ENCODE results near the gene LPCAT2. TPM values are rescaled to one million over a fixed set of nuclear protein-coding genes. Genes with fewer than 3 reads are reported as not detected.

Gene LPCAT2
- total RNA-seq, 2 donors from 2014 or later: 6.4 to 6.8 TPM

GRCh38 chr16:55494994-55495421, 13.9 kb upstream of the LPCAT2 start:
- Mint-ChIP-seq H3K9me3 (no peaks in the 10 kb centered on the region), H3K4me1 (peaks cover 1% of the 10 kb centered on the region), H3K4me3 (no peak overlapping the region), H3K36me3 (ENCODE audit: low read depth) (peaks cover 13% of the 10 kb centered on the region), H3K27me3 (ENCODE audit: insufficient read depth) (no peaks in the 10 kb centered on the region), H3K27ac (no peak overlapping the region)
- Histone ChIP-seq H3K27ac (ENCODE audit: low read depth, low read length) (no peak overlapping the region), H3K36me3 (ENCODE audit: control insufficient read depth, insufficient read depth, low read length) (no peaks in the 10 kb centered on the region), H3K9me3 (ENCODE audit: control insufficient read depth, low read length) (no peaks in the 10 kb centered on the region), H3K4me3 (ENCODE audit: low read length) (no peak overlapping the region), H3K27me3 (ENCODE audit: control insufficient read depth, insufficient read depth, low read length, poor library complexity, severe bottlenecking) (no peaks in the 10 kb centered on the region), H3K4me1 (ENCODE audit: control insufficient read depth, insufficient read depth, low read length) (no peaks in the 10 kb centered on the region), H3K9ac (ENCODE audit: extremely low read depth, low read length, poor library complexity, severe bottlenecking) (no peak overlapping the region)
- peak; percentile 20 for TF ChIP-seq CTCF (conservative IDR thresholded peaks at IDR 0.05)
- WGBS, 2 experiments (ENCODE audit: insufficient coverage in 1 of 2, insufficient read length in 1 of 2): 59 to 83% methylated on average over 2 of the region's 3 CpGs
- peak; percentile 42 for DNase-seq

GRCh38 chr16:55495616-55496289, 13.1 kb upstream of the LPCAT2 start:
- no peaks in the 10 kb centered on the region for H3K4me1 ChIP-seq (ENCODE audit: control insufficient read depth, insufficient read depth, low read length)
- no peaks in the 10 kb centered on the region for H3K36me3 ChIP-seq (ENCODE audit: control insufficient read depth, insufficient read depth, low read length)
- peak; percentile 33 for DNase-seq
- no peak overlapping the region for H3K4me3 ChIP-seq (ENCODE audit: low read length)
- Mint-ChIP-seq H3K4me1 (peaks cover 1% of the 10 kb centered on the region), H3K27ac (no peak overlapping the region), H3K4me3 (no peak overlapping the region), H3K9me3 (no peaks in the 10 kb centered on the region), H3K36me3 (ENCODE audit: low read depth) (peaks cover 13% of the 10 kb centered on the region), H3K27me3 (ENCODE audit: insufficient read depth) (no peaks in the 10 kb centered on the region)
- H3K27me3 ChIP-seq (ENCODE audit: control insufficient read depth, insufficient read depth, low read length, poor library complexity, severe bottlenecking): no peaks in the 10 kb centered on the region
- H3K27ac ChIP-seq (ENCODE audit: low read depth, low read length): no peak overlapping the region
- no peak overlapping the region for H3K9ac ChIP-seq (ENCODE audit: extremely low read depth, low read length, poor library complexity, severe bottlenecking)
- TF ChIP-seq CTCF (conservative IDR thresholded peaks at IDR 0.05): no peak
- no peaks in the 10 kb centered on the region for H3K9me3 ChIP-seq (ENCODE audit: control insufficient read depth, low read length)
- 91 to 98% methylated on average over 7 of the region's 7 CpGs for WGBS, 2 experiments (ENCODE audit: insufficient coverage in 1 of 2, insufficient read length in 1 of 2)

- Histone ChIP-seq H3K4me1 (ENCODE audit: control insufficient read depth, insufficient read depth, low read length) (no peaks in the 10 kb centered on the region), H3K27me3 (ENCODE audit: control insufficient read depth, insufficient read depth, low read length, poor library complexity, severe bottlenecking) (no peaks in the 10 kb centered on the region), H3K36me3 (ENCODE audit: control insufficient read depth, insufficient read depth, low read length) (no peaks in the 10 kb centered on the region), H3K27ac (ENCODE audit: low read depth, low read length) (no peak overlapping the region), H3K9ac (ENCODE audit: extremely low read depth, low read length, poor library complexity, severe bottlenecking) (no peak overlapping the region), H3K9me3 (ENCODE audit: control insufficient read depth, low read length) (no peaks in the 10 kb centered on the region), H3K4me3 (ENCODE audit: low read length) (no peak overlapping the region)
- H3K4me3 Mint-ChIP-seq: no peak overlapping the region
- peaks cover 1% of the 10 kb centered on the region for H3K4me1 Mint-ChIP-seq
- H3K27me3 Mint-ChIP-seq (ENCODE audit: insufficient read depth): no peaks in the 10 kb centered on the region
- peak; percentile 19 for DNase-seq
- peaks cover 15% of the 10 kb centered on the region for H3K36me3 Mint-ChIP-seq (ENCODE audit: low read depth)
- WGBS, 2 experiments (ENCODE audit: insufficient coverage in 1 of 2, insufficient read length in 1 of 2): 91% methylated on average over 8 of the region's 8 CpGs; no CpG with 5 or more reads in 1 of the 2 experiments
- no peak for TF ChIP-seq CTCF (conservative IDR thresholded peaks at IDR 0.05)
- no peak overlapping the region for H3K27ac Mint-ChIP-seq
- no peaks in the 10 kb centered on the region for H3K9me3 Mint-ChIP-seq
Observed at GRCh38 chr16:55496509-55497145, 12.2 kb upstream of the LPCAT2 start.
